BJ (cell line): ENCODE measurements around the gene COX7B2. TPM values are rescaled to one million over a fixed set of nuclear protein-coding genes. Genes with fewer than 3 reads are reported as not detected.

Experiments
- CTCF ChIA-PET: fragments of 350-600 bp; formaldehyde crosslinking; extraction: SDS; loops from one replicate; lab custom pipeline; 2021; ENCODE audit warnings: antibody characterized with exemption, inconsistent platforms; lab: Yijun Ruan, JAX
- POLR2A ChIA-PET: fragments of 300-600 bp; sonication (Branson Sonifier 250); formaldehyde crosslinking; extraction: SDS; loops from one replicate; lab custom pipeline; 2021; ENCODE audit warnings: antibody characterized with exemption; lab: Charles Lee
- DNase-seq: peaks from one replicate; pipeline ENCODE4 v3.0.0-alpha.2; 2011; ENCODE audit warnings: low read depth
- H3K27me3 ChIP-seq: 2 replicates; pipeline ENCODE4 v1.6.0; 2011; ENCODE audit warnings: low read length; ENCODE audit not compliant: control insufficient read depth, insufficient read depth
- H3K36me3 ChIP-seq: 2 replicates; pipeline ENCODE4 v1.5.1; 2011; ENCODE audit warnings: low read length; ENCODE audit not compliant: control insufficient read depth, insufficient read depth
- H3K4me3 ChIP-seq: 2 replicates; pipeline ENCODE4 v1.5.1; 2011; ENCODE audit warnings: low read depth, mild to moderate bottlenecking, control low read depth, low read length
- CTCF ChIP-seq: IDR thresholded peaks from 2 replicates; pipeline ENCODE4 v1.5.1; 2011; ENCODE audit warnings: low read depth, mild to moderate bottlenecking, control low read depth, inconsistent platforms, low read length, moderate library complexity; ENCODE audit not compliant: insufficient read depth
- polyA plus RNA-seq: library from polyadenylated mRNA; depleted of rRNA; stranded (reverse); fragments of >200 nt; gene quantifications from 2 replicates; pipeline ENCODE4 v1.2.3, GENCODE V29; 2011

COX7B2 gene
- polyA plus RNA-seq, 1 experiment = not detected

GRCh38 chr4:46852800-46853199 lies 56.2 kb downstream of the COX7B2 start:
- no peak for DNase-seq
- CTCF ChIA-PET = interaction anchor here (1.0 to 1.3 kb wide), 3 partner anchors 8 to 143 kb away, joined by 3 read pairs; no protein-coding TSS in a partner anchor
- no peak overlapping the region for H3K4me3 ChIP-seq
- H3K36me3 ChIP-seq = no peaks in the 10 kb centered on the region
- POLR2A ChIA-PET = no interaction called here
- no peak for TF ChIP-seq CTCF
- no peaks in the 10 kb centered on the region for H3K27me3 ChIP-seq

- DNase-seq = no peak
- TF ChIP-seq CTCF = no peak
- Histone ChIP-seq H3K36me3 (no peaks in the 10 kb centered on the region), H3K4me3 (no peak overlapping the region), H3K27me3 (no peaks in the 10 kb centered on the region)
- ChIA-PET CTCF (no interaction called here), POLR2A (no interaction called here)
Measured at GRCh38 chr4:46850026-46850425, 59.0 kb downstream of the COX7B2 start.

- no peaks in the 10 kb centered on the region for H3K27me3 ChIP-seq
- TF ChIP-seq CTCF = peak; percentile 67
- POLR2A ChIA-PET = no interaction called here
- DNase-seq = no peak
- CTCF ChIA-PET = interaction anchor here (0.9 to 2.6 kb wide), 10 partner anchors 9 to 548 kb away, joined by 3 to 14 read pairs (median 5); no protein-coding TSS in a partner anchor
- H3K4me3 ChIP-seq = no peak overlapping the region
- H3K36me3 ChIP-seq = no peaks in the 10 kb centered on the region
Measured at GRCh38 chr4:46844325-46844917, 64.6 kb downstream of the COX7B2 start.

- Histone ChIP-seq H3K4me3 (no peak overlapping the region), H3K36me3 (no peaks in the 10 kb centered on the region), H3K27me3 (no peaks in the 10 kb centered on the region)
- ChIA-PET POLR2A (no interaction called here), CTCF (no interaction called here)
- DNase-seq = no peak
- TF ChIP-seq CTCF = no peak
Measured at GRCh38 chr4:46839128-46839527, 69.9 kb downstream of the COX7B2 start.

- ChIA-PET POLR2A (no interaction called here), CTCF (no interaction called here)
Measured at GRCh38 chr4:46837639-46838038, 71.4 kb downstream of the COX7B2 start.

More at GRCh38 chr4:46837639-46838038, 71.4 kb downstream of the COX7B2 start:
- Histone ChIP-seq H3K27me3 (no peaks in the 10 kb centered on the region), H3K4me3 (no peak overlapping the region), H3K36me3 (no peaks in the 10 kb centered on the region)
- no peak for TF ChIP-seq CTCF
- no peak for DNase-seq
